SK-N-SH (cell line): ENCODE results near the gene CNP.

Experiments used
- CTCF ChIP-seq: fragments of 200-600 bp; sonication (generic); IDR thresholded peaks from 2 replicates; pipeline ENCODE4 v1.6.1; 2017; ENCODE audit warnings: antibody characterized with exemption, mild to moderate bottlenecking, moderate library complexity
- TF ChIP-seq, protein P1 (sequence below): fragments of 150-350 bp; IDR thresholded peaks from 2 replicates; pipeline ENCODE4 v1.6.1; 2017; ENCODE audit warnings: antibody characterized with exemption, low read length, low read depth, borderline replicate concordance

DNA sequence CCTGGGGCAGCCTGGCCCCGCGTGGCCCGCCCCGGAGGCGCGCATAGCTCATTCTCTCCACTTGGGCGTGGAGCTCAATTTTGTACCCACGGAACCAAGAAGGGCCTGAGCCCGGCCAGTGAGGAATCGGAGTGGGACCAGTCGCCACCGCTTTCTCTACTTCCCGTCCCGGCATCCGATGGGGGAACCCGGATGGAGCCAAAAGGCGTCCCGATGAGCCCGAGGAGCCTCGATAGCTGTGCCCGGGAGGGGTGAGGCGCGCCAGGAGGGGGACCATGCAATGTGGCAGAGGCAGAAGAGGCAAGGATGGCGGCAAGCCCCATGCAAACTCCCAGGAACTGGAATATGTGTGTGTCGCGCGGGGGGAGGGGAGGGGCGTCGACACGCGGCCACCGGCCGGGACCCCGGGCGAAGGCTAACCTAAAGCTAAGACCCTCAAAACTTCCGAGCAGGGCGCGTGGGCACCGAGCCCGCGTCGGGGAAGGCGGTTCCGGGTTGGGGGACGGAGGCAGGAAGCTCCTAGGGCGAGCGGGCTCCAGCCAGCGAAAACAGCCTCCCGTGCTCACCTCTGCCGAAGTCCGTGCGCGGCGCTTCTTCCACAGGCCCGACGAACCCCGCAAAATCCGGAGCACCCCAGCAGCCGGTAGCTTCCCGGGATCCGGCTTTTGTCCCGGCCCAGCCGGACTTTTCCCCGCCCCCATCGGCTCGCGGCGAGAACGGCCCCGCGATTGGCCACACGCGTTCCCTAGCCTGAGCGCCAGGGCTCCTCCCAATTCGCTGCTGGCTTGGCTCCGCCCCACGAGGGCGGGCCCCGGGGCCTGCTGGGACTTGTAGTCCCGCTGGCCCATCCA lies 48.1 kb upstream of the CNP start, which contains the start of gene ACLY:
- TF ChIP-seq CTCF = no peak
- TF ChIP-seq, protein P1, sequence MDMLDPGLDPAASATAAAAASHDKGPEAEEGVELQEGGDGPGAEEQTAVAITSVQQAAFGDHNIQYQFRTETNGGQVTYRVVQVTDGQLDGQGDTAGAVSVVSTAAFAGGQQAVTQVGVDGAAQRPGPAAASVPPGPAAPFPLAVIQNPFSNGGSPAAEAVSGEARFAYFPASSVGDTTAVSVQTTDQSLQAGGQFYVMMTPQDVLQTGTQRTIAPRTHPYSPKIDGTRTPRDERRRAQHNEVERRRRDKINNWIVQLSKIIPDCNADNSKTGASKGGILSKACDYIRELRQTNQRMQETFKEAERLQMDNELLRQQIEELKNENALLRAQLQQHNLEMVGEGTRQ = no peak
